Panc1 (cell line): ENCODE data around the gene GRPEL2.

Experiments used
- CTCF ChIP-seq: fragments of 450-650 bp; IDR thresholded peaks from 2 replicates; pipeline ENCODE4 v1.5.1; 2017; ENCODE audit warnings: mild to moderate bottlenecking
- POLR2AphosphoS5 ChIP-seq: IDR thresholded peaks from 2 replicates; pipeline ENCODE4 v1.6.1; 2012; ENCODE audit warnings: mild to moderate bottlenecking, low read depth, low read length, moderate library complexity
- REST ChIP-seq, 2 experiments: IDR thresholded peaks; 2 replicates each; pipeline ENCODE4 v1.6.1; 2011 to 2012; ENCODE audit warnings: low read depth in 2 of 2, control low read depth in 1 of 2, low read length in 1 of 2, mild to moderate bottlenecking in 1 of 2, moderate library complexity in 1 of 2; ENCODE audit not compliant: insufficient read depth in 1 of 2
- SIN3A ChIP-seq: IDR thresholded peaks from 2 replicates; pipeline ENCODE4 v1.6.1; 2012; ENCODE audit warnings: low read depth, mild to moderate bottlenecking, low read length, moderate library complexity, borderline replicate concordance; ENCODE audit not compliant: insufficient read depth
- TCF7L2 ChIP-seq: IDR thresholded peaks from 2 replicates; pipeline ENCODE4 v1.6.1; 2011; ENCODE audit warnings: mild to moderate bottlenecking, low read depth, low read length, inconsistent platforms

DNA sequence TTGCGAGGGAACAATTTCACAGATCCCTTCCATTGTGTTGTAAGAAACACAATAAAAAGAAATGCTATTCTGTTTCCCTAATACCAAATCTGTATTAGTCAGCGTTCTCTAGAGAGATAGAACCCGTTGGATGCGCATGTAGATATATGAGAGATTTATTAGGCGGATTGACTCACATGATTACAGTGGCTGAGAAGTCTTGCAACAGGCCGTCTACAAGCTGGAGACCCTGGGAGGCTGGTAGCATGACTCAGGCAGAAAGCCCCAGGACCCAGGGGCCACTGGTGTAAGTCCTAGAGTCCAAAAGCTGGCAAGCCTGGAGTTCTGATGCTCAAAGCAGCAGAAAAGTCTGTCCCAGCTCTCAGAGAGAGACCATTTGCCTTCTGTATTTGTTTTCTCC, 52.2 kb downstream of the GRPEL2 start:
- TF ChIP-seq CTCF = no peak
- no peak for TF ChIP-seq REST (IDR thresholded peaks at IDR 0.05; ENCODE audit: insufficient read depth in 1 of 2, low read depth in 2 of 2, low read length in 1 of 2)
- no peak for TF ChIP-seq POLR2AphosphoS5
- TF ChIP-seq SIN3A = no peak
- TF ChIP-seq TCF7L2 = no peak
